ENCODE data around the gene CEBPG. TPM values are rescaled to one million over a fixed set of nuclear protein-coding genes. Genes with fewer than 3 reads are reported as not detected.

Gene CEBPG
- total and polyA plus RNA-seq, 7 experiments from 2014 or later = 7.8 to 22.4 (median 17.7) TPM

- POLR2A ChIA-PET = no interaction called here
- H3K9me3 Mint-ChIP-seq = peaks cover 0 to 15% (median 10%) of the 10 kb centered on the region in 11 donors
Measured at GRCh38 chr19:33359581-33359980, 13.9 kb upstream of the CEBPG start.

DNA sequence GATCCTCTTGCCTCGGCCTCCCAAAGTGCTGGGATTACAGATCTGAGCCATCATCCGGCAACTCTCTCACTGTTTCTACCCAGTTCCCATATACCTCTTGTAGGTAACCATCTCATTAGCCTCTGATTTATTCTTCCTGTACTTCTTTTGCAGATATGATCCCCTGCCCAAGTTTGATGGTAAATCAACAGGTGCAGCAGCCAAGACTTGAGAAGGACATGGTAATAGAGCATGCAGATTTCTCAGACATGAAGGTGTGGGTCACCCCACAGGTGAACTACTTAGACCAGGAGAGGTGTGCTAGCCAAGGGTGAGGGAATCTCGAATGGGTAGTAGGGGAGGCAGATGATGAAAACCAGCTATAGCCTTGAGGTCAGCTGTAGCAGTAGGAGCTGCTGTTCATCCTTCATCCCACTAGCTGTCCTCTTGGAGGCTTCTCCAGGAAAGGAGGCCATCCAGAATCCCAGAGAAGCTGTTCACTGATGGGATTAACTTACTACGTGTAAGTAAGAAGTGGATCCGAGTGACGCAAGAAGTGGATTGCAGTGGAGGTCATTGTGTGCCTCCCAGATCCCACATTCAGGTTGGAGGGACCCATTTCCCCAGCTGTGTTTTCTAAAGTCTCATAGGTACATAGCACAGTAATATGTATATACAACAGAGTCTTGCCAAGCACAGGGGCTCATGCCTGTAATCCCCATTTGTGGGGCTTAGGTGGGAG is 10.8 kb upstream of the CEBPG start:
- peaks cover 0 to 28% (median 6%) of the 10 kb centered on the region in 5 donors for H3K27me3 Mint-ChIP-seq
- CTCF ChIA-PET = interaction anchor here (0.5 to 1.1 kb wide), 3 partner anchors 12 to 784 kb away, joined by 3 to 4 read pairs (median 3); no protein-coding TSS in a partner anchor
- POLR2A ChIA-PET = no interaction called here

More at GRCh38 chr19:33359581-33359980, 13.9 kb upstream of the CEBPG start:
- intact Hi-C loops (cut with micrococcal nuclease) = no loop called here
- Mint-ChIP-seq H3K4me3 (no peak overlapping the region), H3K27ac (no peak overlapping the region), H3K4me1 (no peaks in the 10 kb centered on the region), H3K36me3 (peaks cover 0 to 7% (median 0%) of the 10 kb centered on the region in 5 donors), H3K27me3 (peaks cover 6 to 19% (median 12%) of the 10 kb centered on the region in 5 donors)
- Histone ChIP-seq H3K27ac (ENCODE audit: low read depth, low read length) (no peak overlapping the region), H3K4me3 (ENCODE audit: low read length) (no peak overlapping the region), H3K4me1 (ENCODE audit: control insufficient read depth in 2 of 2, insufficient read depth in 2 of 2, low read length in 2 of 2) (no peaks in the 10 kb centered on the region), H3K36me3 (ENCODE audit: control insufficient read depth in 2 of 3, insufficient read depth in 3 of 3, low read length in 3 of 3) (no peaks in the 10 kb centered on the region), H3K9me3 (ENCODE audit: control insufficient read depth in 2 of 3, low read length in 3 of 3) (no peaks in the 10 kb centered on the region), H3K27me3 (ENCODE audit: control insufficient read depth in 2 of 2, insufficient read depth in 2 of 2, low read length in 2 of 2) (no peaks in the 10 kb centered on the region)
- CTCF ChIA-PET = interaction anchor here (0.6 to 0.7 kb wide), 2 partner anchors 145 to 883 kb away, joined by 3 read pairs; no protein-coding TSS in a partner anchor
- ATAC-seq = no peak
- no peak for DNase-seq

GRCh38 chr19:33363476-33363875 is 10.0 kb upstream of the CEBPG start:
- CTCF ChIA-PET = interaction anchor here (0.5 to 1.1 kb wide), 3 partner anchors 11 to 783 kb away, joined by 3 to 4 read pairs (median 3); no protein-coding TSS in a partner anchor
- POLR2A ChIA-PET = no interaction called here
- H3K27ac Mint-ChIP-seq = no peak overlapping the region
- no peaks in the 10 kb centered on the region for H3K27me3 ChIP-seq (ENCODE audit: control insufficient read depth in 2 of 2, insufficient read depth in 2 of 2, low read length in 2 of 2)
- H3K27me3 Mint-ChIP-seq = peaks cover 0 to 33% (median 6%) of the 10 kb centered on the region in 5 donors
- H3K9me3 Mint-ChIP-seq = no peaks in the 10 kb centered on the region
- H3K9me3 ChIP-seq (ENCODE audit: control insufficient read depth in 2 of 3, low read length in 3 of 3) = no peaks in the 10 kb centered on the region
- H3K4me1 ChIP-seq (ENCODE audit: control insufficient read depth in 2 of 2, insufficient read depth in 2 of 2, low read length in 2 of 2) = no peaks in the 10 kb centered on the region
- no peak for DNase-seq
- H3K4me1 Mint-ChIP-seq = peaks cover 0 to 1% (median 0%) of the 10 kb centered on the region in 7 donors
- intact Hi-C loops (cut with micrococcal nuclease) = no loop called here
- no peaks in the 10 kb centered on the region for H3K36me3 ChIP-seq (ENCODE audit: control insufficient read depth in 2 of 3, insufficient read depth in 3 of 3, low read length in 3 of 3)
- H3K36me3 Mint-ChIP-seq = no peaks in the 10 kb centered on the region
- H3K27ac ChIP-seq (ENCODE audit: low read depth, low read length) = no peak overlapping the region
- H3K4me3 Mint-ChIP-seq = no peak overlapping the region
- ATAC-seq = no peak
- no peak overlapping the region for H3K4me3 ChIP-seq (ENCODE audit: low read length)

More for the DNA sequence above, 10.8 kb upstream of the CEBPG start:
- H3K9me3 ChIP-seq (ENCODE audit: control insufficient read depth in 2 of 3, low read length in 3 of 3) = no peaks in the 10 kb centered on the region
- no peak for DNase-seq
- peaks cover 0 to 3% (median 0%) of the 10 kb centered on the region in 5 donors for H3K36me3 Mint-ChIP-seq
- no peak overlapping the region for H3K27ac ChIP-seq (ENCODE audit: low read depth, low read length)
- intact Hi-C loops (cut with micrococcal nuclease) = no loop called here
- H3K36me3 ChIP-seq (ENCODE audit: control insufficient read depth in 2 of 3, insufficient read depth in 3 of 3, low read length in 3 of 3) = no peaks in the 10 kb centered on the region
- H3K4me1 Mint-ChIP-seq = no peaks in the 10 kb centered on the region
- ATAC-seq = no peak
- H3K4me1 ChIP-seq (ENCODE audit: control insufficient read depth in 2 of 2, insufficient read depth in 2 of 2, low read length in 2 of 2) = no peaks in the 10 kb centered on the region
- no peak overlapping the region for H3K4me3 Mint-ChIP-seq
- H3K9me3 Mint-ChIP-seq = peaks cover 0 to 5% (median 0%) of the 10 kb centered on the region in 11 donors
- no peak overlapping the region for H3K4me3 ChIP-seq (ENCODE audit: low read length)
- H3K27me3 ChIP-seq (ENCODE audit: control insufficient read depth in 2 of 2, insufficient read depth in 2 of 2, low read length in 2 of 2) = no peaks in the 10 kb centered on the region
- H3K27ac Mint-ChIP-seq = no peak overlapping the region

DNA sequence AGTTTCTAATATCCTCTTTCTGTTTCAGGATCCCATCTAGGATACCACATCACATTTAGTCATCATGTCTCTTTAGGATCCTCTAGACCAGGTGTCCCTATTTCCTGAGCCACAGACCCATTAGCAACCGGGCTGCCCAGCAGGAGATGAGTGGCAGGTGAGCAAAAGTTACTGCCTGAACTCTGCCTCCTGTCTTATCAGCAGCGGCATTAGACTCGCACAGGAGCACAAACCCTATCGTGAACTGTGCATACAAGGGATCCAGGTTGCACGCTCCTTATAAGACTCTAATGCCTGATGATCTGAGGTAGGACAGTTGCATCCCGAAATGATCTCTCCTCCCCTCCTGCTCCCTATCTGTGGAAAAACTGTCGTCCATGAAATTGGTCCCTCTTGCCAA is 7.8 kb upstream of the CEBPG start:
- H3K4me3 ChIP-seq (ENCODE audit: low read length) = no peak overlapping the region
- no peaks in the 10 kb centered on the region for H3K36me3 ChIP-seq (ENCODE audit: control insufficient read depth in 2 of 3, insufficient read depth in 3 of 3, low read length in 3 of 3)
- Mint-ChIP-seq H3K4me3 (no peak overlapping the region), H3K4me1 (peaks cover 0 to 1% (median 0%) of the 10 kb centered on the region in 7 donors), H3K9me3 (no peaks in the 10 kb centered on the region), H3K36me3 (no peaks in the 10 kb centered on the region), H3K27ac (no peak overlapping the region), H3K27me3 (peaks cover 0 to 35% (median 4%) of the 10 kb centered on the region in 5 donors)
- H3K27me3 ChIP-seq (ENCODE audit: control insufficient read depth in 2 of 2, insufficient read depth in 2 of 2, low read length in 2 of 2) = no peaks in the 10 kb centered on the region
- no peak overlapping the region for H3K27ac ChIP-seq (ENCODE audit: low read depth, low read length)
- ChIA-PET POLR2A (no interaction called here), CTCF (no interaction called here)
- no peaks in the 10 kb centered on the region for H3K4me1 ChIP-seq (ENCODE audit: control insufficient read depth in 2 of 2, insufficient read depth in 2 of 2, low read length in 2 of 2)
- intact Hi-C loops (cut with micrococcal nuclease) = no loop called here
- no peaks in the 10 kb centered on the region for H3K9me3 ChIP-seq (ENCODE audit: control insufficient read depth in 2 of 3, low read length in 3 of 3)
- no peak for ATAC-seq
- DNase-seq = no peak

DNA sequence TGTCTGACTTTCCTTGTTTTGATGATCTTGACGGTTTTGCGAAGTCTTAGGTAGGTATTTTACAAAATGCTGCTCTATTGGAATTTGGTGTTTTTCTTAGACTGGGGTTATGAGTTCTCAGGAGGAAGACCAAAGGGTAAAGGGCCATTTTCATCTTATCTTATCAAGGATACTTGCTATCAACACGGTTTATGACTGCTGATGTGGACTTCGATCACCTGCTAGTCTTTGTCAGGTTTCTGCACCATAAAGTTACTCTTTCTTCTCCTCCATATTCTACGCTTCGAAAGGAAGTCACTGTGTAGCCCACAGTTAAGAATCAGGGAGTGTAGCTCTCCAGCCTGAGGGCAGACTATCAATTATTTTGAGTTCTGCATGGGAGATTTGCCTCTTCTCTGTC is 7.4 kb upstream of the CEBPG start:
- Mint-ChIP-seq H3K4me1 (peaks cover 0 to 1% (median 0%) of the 10 kb centered on the region in 7 donors), H3K27me3 (peaks cover 0 to 35% (median 4%) of the 10 kb centered on the region in 5 donors), H3K36me3 (no peaks in the 10 kb centered on the region), H3K4me3 (no peak overlapping the region), H3K27ac (no peak overlapping the region), H3K9me3 (no peaks in the 10 kb centered on the region)
- no peaks in the 10 kb centered on the region for H3K36me3 ChIP-seq (ENCODE audit: control insufficient read depth in 2 of 3, insufficient read depth in 3 of 3, low read length in 3 of 3)
- no peaks in the 10 kb centered on the region for H3K9me3 ChIP-seq (ENCODE audit: control insufficient read depth in 2 of 3, low read length in 3 of 3)
- H3K4me3 ChIP-seq (ENCODE audit: low read length) = no peak overlapping the region
- no peaks in the 10 kb centered on the region for H3K4me1 ChIP-seq (ENCODE audit: control insufficient read depth in 2 of 2, insufficient read depth in 2 of 2, low read length in 2 of 2)
- no peak overlapping the region for H3K27ac ChIP-seq (ENCODE audit: low read depth, low read length)
- POLR2A ChIA-PET = no interaction called here
- no peaks in the 10 kb centered on the region for H3K27me3 ChIP-seq (ENCODE audit: control insufficient read depth in 2 of 2, insufficient read depth in 2 of 2, low read length in 2 of 2)
- CTCF ChIA-PET = no interaction called here
- intact Hi-C loops (cut with micrococcal nuclease) = no loop called here
- ATAC-seq = no peak
- no peak for DNase-seq

- intact Hi-C loops (cut with micrococcal nuclease) = no loop called here
- peaks cover 0 to 34% (median 4%) of the 10 kb centered on the region in 5 donors for H3K27me3 Mint-ChIP-seq
- Histone ChIP-seq H3K9me3 (ENCODE audit: control insufficient read depth in 2 of 3, low read length in 3 of 3) (no peaks in the 10 kb centered on the region), H3K27ac (ENCODE audit: low read depth, low read length) (no peak overlapping the region), H3K27me3 (ENCODE audit: control insufficient read depth in 2 of 2, insufficient read depth in 2 of 2, low read length in 2 of 2) (no peaks in the 10 kb centered on the region), H3K36me3 (ENCODE audit: control insufficient read depth in 2 of 3, insufficient read depth in 3 of 3, low read length in 3 of 3) (no peaks in the 10 kb centered on the region), H3K4me1 (ENCODE audit: control insufficient read depth in 2 of 2, insufficient read depth in 2 of 2, low read length in 2 of 2) (no peaks in the 10 kb centered on the region), H3K4me3 (ENCODE audit: low read length) (no peak overlapping the region)
- no peak overlapping the region for H3K27ac Mint-ChIP-seq
- ChIA-PET CTCF (no interaction called here), POLR2A (no interaction called here)
- no peak for ATAC-seq
- DNase-seq = no peak
- H3K9me3 Mint-ChIP-seq = no peaks in the 10 kb centered on the region
- H3K4me1 Mint-ChIP-seq = peaks cover 0 to 1% (median 0%) of the 10 kb centered on the region in 7 donors
- no peaks in the 10 kb centered on the region for H3K36me3 Mint-ChIP-seq
- H3K4me3 Mint-ChIP-seq = no peak overlapping the region
Measured at GRCh38 chr19:33366897-33367296, 6.6 kb upstream of the CEBPG start.

All from naive thymus-derived CD4-positive, alpha-beta T cell (primary cell).